ENCODE data around the gene AIFM3.

GRCh38 chr22:21000207-21000986 is 33.3 kb downstream of the AIFM3 start:
- TF ChIP-seq, protein P1, sequence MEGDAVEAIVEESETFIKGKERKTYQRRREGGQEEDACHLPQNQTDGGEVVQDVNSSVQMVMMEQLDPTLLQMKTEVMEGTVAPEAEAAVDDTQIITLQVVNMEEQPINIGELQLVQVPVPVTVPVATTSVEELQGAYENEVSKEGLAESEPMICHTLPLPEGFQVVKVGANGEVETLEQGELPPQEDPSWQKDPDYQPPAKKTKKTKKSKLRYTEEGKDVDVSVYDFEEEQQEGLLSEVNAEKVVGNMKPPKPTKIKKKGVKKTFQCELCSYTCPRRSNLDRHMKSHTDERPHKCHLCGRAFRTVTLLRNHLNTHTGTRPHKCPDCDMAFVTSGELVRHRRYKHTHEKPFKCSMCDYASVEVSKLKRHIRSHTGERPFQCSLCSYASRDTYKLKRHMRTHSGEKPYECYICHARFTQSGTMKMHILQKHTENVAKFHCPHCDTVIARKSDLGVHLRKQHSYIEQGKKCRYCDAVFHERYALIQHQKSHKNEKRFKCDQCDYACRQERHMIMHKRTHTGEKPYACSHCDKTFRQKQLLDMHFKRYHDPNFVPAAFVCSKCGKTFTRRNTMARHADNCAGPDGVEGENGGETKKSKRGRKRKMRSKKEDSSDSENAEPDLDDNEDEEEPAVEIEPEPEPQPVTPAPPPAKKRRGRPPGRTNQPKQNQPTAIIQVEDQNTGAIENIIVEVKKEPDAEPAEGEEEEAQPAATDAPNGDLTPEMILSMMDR (IDR thresholded peaks at IDR 0.05) = no peak
- TF ChIP-seq RARB (CRISPR knock-in tag; IDR thresholded peaks at IDR 0.05) = no peak
- no peak for TF ChIP-seq MAX (IDR thresholded peaks at IDR 0.05)
- TF ChIP-seq POLR2A (IDR thresholded peaks at IDR 0.05; ENCODE audit: low read length) = no peak
- TF ChIP-seq EP300 (IDR thresholded peaks at IDR 0.05) = no peak
- no peak for TF ChIP-seq REST (IDR thresholded peaks at IDR 0.05)
- TF ChIP-seq NR3C1 (IDR thresholded peaks at IDR 0.05) = no peak
- no peak for TF ChIP-seq MAFK (IDR thresholded peaks at IDR 0.05; ENCODE audit: partially characterized antibody)
- TF ChIP-seq RFX5 (IDR thresholded peaks at IDR 0.05) = no peak
- TF ChIP-seq MAZ (IDR thresholded peaks at IDR 0.05; ENCODE audit: borderline replicate concordance, low read depth, low read length) = no peak

Data from A549 (cell line).